ENCODE data around the gene DCDC2B. TPM values are rescaled to one million over a fixed set of nuclear protein-coding genes. Genes with fewer than 3 reads are reported as not detected.
A peak's percentile ranks its signal among the peaks of the same experiment; 100 is the strongest.
"Not testable (repeated sequence)": the region's sequence is repeated elsewhere in the genome, so short reads cannot be mapped to it uniquely, and the experiment has no call there.

DCDC2B gene
- not detected for total RNA-seq

DNA sequence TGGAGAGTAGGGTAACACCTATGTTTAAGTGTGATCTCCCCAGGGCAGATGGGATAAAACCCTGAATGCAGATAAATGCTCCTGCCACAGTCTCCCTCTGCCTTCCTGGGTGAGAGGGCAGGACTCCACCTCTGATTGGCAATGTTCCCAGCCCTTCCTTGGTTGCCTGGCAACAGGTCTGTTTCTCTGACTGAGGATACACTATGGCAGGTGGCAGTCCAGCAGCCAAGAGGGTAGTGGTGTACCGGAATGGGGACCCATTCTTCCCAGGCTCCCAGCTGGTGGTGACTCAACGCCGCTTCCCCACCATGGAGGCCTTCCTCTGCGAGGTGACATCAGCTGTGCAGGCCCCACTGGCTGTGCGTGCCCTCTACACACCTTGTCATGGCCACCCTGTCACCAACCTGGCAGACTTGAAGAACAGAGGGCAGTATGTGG, at the start of gene DCDC2B:
DCDC2B (plus strand) TSS at position 199 of the 438 bp plus-strand sequence; CDS start at position 204, 5 bp downstream.
- Mint-ChIP-seq H3K27me3 (no peaks in the 10 kb centered on the region), H3K4me1 (ENCODE audit: low read depth) (peaks cover 15% of the 10 kb centered on the region), H3K36me3 (peaks cover 2% of the 10 kb centered on the region), H3K9me3 (no peaks in the 10 kb centered on the region), H3K4me3 (no peak within 1 kb of the TSS), H3K27ac (no peak within 1 kb of the TSS)
- CTCF ChIA-PET: interaction anchor here (0.5 kb wide), 1 partner anchor 10 kb away, joined by 3 read pairs; no protein-coding TSS in a partner anchor
- intact Hi-C loops (cut with micrococcal nuclease): no loop called here
- POLR2A ChIA-PET: no interaction called here
- DNase-seq: peak; percentile 14

DNA sequence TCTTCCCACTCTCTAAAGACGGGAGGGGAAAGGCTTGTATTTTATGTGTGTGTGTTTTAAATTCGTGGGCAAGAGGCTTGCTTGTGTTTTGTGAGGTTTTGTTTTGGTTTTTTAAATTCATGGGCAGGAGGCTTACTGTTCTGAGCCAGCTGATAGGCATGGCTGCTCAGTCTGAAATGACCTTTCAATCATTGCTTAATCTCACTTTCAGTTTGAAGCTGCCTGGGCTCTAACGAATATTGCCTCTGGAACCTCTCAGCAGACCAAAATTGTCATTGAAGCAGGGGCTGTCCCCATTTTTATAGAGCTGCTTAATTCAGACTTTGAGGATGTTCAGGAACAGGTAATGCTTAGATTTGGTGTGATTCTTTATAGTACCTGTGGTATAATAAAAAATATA, 49.7 kb upstream of the DCDC2B start:
- CTCF ChIA-PET: interaction anchor here (0.5 kb wide), 1 partner anchor 507 kb away, joined by 3 read pairs; no protein-coding TSS in a partner anchor

DNA sequence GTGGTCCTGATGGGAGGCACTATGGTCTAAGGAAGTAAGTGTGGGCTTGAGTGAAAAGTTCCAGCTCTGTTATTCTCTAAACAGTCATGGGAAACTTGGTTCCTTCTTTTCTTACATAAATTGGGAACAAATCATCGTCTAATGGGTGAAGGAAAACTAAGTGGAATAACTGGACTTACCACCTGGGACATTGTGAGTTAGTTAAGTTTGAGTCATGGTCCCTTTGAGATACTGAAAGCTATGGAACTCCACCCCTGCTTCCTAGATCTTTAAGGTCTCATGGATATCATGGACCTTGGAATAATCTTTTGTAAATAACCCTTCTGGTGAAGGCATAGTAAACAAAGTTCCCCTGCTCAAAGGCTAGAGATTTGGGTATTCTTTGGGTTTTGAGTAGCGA, 45.5 kb upstream of the DCDC2B start:
- H3K9me3 Mint-ChIP-seq: no peaks in the 10 kb centered on the region
- POLR2A ChIA-PET: interaction anchor here (1.3 kb wide), 1 partner anchor 16 kb away, joined by 3 read pairs; the partner anchor contains the start of gene TXLNA
- no peaks in the 10 kb centered on the region for H3K27me3 Mint-ChIP-seq
- H3K36me3 Mint-ChIP-seq: peaks cover 33% of the 10 kb centered on the region
- no peak overlapping the region for H3K27ac Mint-ChIP-seq
- intact Hi-C loops (cut with micrococcal nuclease): no loop called here
- H3K4me3 Mint-ChIP-seq: no peak overlapping the region
- no peak for DNase-seq
- H3K4me1 Mint-ChIP-seq (ENCODE audit: low read depth): peaks cover 4% of the 10 kb centered on the region
- CTCF ChIA-PET: no interaction called here

More for the DNA sequence above, 49.7 kb upstream of the DCDC2B start:
- no peak for DNase-seq
- Mint-ChIP-seq H3K4me1 (ENCODE audit: low read depth) (peaks cover 4% of the 10 kb centered on the region), H3K27ac (peak overlapping the region; percentile 66), H3K36me3 (peaks cover 40% of the 10 kb centered on the region), H3K27me3 (no peaks in the 10 kb centered on the region), H3K4me3 (no peak overlapping the region), H3K9me3 (no peaks in the 10 kb centered on the region)
- POLR2A ChIA-PET: no interaction called here
- intact Hi-C loops (cut with micrococcal nuclease): no loop called here

DNA sequence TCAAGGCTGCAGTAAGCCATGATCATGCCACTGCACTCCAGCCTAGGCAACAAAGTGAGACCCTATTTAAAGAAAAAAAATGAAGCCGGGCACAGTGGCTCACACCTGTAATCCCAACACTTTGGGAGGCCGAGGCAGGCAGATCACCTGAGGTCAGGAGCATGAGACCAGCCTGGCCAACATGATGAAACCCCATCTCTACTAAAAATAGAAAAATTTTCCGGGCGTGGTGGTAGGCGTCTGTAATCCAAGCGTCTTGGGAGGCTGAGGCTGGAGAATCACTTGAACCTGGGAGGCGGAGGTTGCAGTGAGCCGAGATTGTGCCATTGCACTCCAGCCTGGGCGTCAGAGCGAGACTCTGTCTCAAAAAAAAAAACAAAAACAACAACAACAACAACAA, 43.3 kb upstream of the DCDC2B start:
- H3K36me3 Mint-ChIP-seq: peaks cover 29% of the 10 kb centered on the region
- not testable (repeated sequence) for H3K9me3 Mint-ChIP-seq

DNA sequence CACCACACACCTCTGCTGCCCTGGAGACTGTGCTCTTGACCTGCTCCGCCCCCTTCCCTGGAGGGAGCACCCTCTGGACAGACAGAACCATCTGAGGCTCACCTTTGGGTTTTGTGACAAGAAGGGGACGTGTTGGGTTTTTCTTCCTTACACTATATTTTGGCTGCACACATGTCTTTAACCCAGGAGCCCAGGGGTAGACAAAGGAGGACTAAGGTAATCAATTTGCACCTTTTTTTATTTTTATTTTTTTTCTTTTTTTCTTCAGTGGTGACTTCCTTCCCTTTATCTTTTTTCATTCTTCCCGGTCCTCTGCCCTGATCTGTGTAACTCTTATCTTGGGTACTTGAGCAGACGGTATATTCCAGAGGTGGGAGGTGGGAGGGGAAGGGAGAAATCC, 37.9 kb upstream of the DCDC2B start:
- no peak for DNase-seq
- H3K27me3 Mint-ChIP-seq: no peaks in the 10 kb centered on the region
- POLR2A ChIA-PET: no interaction called here

More for the DNA sequence above, 43.3 kb upstream of the DCDC2B start:
- DNase-seq; H3K4me3 Mint-ChIP-seq; intact Hi-C loops (cut with micrococcal nuclease); H3K27me3 Mint-ChIP-seq; H3K27ac Mint-ChIP-seq; POLR2A ChIA-PET; H3K4me1 Mint-ChIP-seq (ENCODE audit: low read depth): not testable (repeated sequence)
- CTCF ChIA-PET: interaction anchor here (0.6 kb wide), 1 partner anchor 49 kb away, joined by 3 read pairs; no protein-coding TSS in a partner anchor

DNA sequence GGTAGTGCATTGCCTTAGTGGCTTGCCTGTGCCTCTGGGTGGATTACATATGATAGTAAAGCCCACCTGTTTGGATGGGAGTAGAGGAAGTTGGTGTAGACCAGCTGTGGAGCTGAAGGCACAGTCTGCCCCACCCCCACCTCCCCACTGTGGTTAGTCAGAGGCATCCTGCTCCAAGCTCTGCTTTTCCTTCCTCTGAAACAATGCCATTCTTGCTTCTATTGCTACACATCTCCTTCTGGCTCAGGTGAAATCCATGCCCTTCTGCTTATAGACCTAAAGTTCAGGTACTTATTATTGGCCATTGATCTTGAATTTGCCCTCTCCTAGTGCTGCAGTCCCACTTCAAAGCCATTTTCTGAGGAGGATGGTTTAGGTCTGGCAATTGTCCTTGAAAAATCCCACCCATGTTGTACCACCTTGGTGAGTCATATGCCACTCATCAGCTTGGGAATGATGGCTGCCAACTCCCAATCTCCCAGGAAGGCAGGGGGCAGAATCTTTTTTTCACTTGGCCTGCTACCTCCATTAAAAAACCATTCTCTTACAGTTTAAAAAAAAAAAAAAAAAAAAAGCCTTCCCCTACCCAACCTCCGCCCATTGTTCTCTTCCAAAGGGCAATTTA, 36.2 kb upstream of the DCDC2B start:
- no peak overlapping the region for H3K4me3 Mint-ChIP-seq
- peaks cover 5% of the 10 kb centered on the region for H3K4me1 Mint-ChIP-seq (ENCODE audit: low read depth)
- H3K27ac Mint-ChIP-seq: no peak overlapping the region
- H3K36me3 Mint-ChIP-seq: peaks cover 33% of the 10 kb centered on the region
- H3K9me3 Mint-ChIP-seq: no peaks in the 10 kb centered on the region
- no peaks in the 10 kb centered on the region for H3K27me3 Mint-ChIP-seq
- no peak for DNase-seq
- intact Hi-C loops (cut with micrococcal nuclease): no loop called here
- POLR2A ChIA-PET: no interaction called here
- CTCF ChIA-PET: interaction anchor here (0.6 kb wide), 1 partner anchor 676 kb away, joined by 3 read pairs; no protein-coding TSS in a partner anchor

More for the DNA sequence above, 37.9 kb upstream of the DCDC2B start:
- Mint-ChIP-seq H3K4me3 (no peak overlapping the region), H3K9me3 (no peaks in the 10 kb centered on the region), H3K36me3 (peaks cover 35% of the 10 kb centered on the region), H3K27ac (no peak overlapping the region), H3K4me1 (ENCODE audit: low read depth) (peaks cover 5% of the 10 kb centered on the region)
- CTCF ChIA-PET: no interaction called here
- intact Hi-C loops (cut with micrococcal nuclease): no loop called here

DNA sequence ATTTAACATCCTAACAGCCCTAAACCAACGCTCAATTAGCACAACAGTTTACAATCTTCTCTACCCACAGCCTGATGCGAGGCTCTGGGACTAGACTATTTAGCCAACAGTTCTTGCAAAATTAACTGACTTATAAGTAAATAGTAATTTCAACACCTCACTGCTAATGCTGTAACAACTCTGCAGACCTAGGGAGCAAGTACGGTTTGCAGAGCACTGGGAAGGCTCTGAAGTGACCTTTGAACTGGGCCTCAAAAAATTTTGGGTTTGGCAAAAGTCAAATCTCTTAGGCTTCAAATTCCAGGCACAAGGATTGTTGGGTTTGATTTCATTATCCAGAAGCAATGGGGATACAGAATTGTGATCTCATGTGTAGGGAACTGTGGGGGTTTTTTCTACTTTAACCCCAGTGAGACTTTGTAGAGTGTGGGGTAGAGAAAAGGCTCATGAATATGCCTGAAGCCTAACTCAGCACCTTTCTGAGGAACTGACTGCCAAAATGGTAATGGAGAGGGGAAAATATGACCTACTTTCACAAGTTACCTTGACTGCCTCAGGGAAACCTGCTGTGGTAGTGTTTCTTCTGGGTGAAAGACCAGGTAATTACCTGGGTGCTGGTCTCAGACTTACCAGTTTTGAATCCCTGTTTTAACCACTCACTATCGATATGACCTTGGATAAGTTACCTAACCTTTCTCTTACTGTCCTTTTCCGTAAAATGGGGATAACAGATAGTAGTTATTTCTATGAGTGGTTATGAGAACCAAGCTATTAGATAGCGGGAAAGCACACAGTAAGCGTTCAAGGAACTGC, 30.3 kb upstream of the DCDC2B start:
- Mint-ChIP-seq H3K27ac (peak overlapping the region; percentile 96), H3K36me3 (peaks cover 32% of the 10 kb centered on the region), H3K27me3 (no peaks in the 10 kb centered on the region), H3K4me3 (peak overlapping the region; percentile 91), H3K4me1 (ENCODE audit: low read depth) (peaks cover 28% of the 10 kb centered on the region), H3K9me3 (no peaks in the 10 kb centered on the region)
- DNase-seq: no peak
- POLR2A ChIA-PET: interaction anchor here (0.7 to 3.6 kb wide), 9 partner anchors 22 to 216 kb away, joined by 3 to 20 read pairs (median 6); partner anchors contain the start of genes BSDC1, CCDC28B, IQCC and KPNA6
- intact Hi-C loops (cut with micrococcal nuclease): loop anchor here (1.0 to 2.0 kb wide), 4 partner anchors 70 to 165 kb away; partner anchors contain the start of genes KHDRBS1, KPNA6, LCK and TMEM39B
- CTCF ChIA-PET: interaction anchor here (1.1 to 2.4 kb wide), 2 partner anchors 51 to 70 kb away, joined by 3 to 14 read pairs; partner anchors contain the start of gene KPNA6

DNA sequence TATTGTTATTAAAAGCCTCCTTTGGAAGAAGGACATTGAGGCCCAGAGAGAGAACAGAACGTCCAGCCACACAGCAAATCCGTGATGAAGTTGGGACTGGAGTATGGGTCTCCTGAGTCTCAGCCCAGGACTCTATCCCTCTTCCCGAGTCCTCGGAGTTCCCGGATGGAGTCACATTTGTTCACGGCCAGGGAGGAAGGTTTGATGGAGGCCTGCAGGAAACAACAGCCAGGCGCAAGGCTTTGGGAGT, 29.8 kb upstream of the DCDC2B start:
- intact Hi-C loops (cut with micrococcal nuclease): loop anchor here (1.0 to 2.0 kb wide), 4 partner anchors 70 to 166 kb away; partner anchors contain the start of genes KHDRBS1, KPNA6, LCK and TMEM39B
- Mint-ChIP-seq H3K4me3 (peak overlapping the region; percentile 91), H3K27ac (peak overlapping the region; percentile 96), H3K36me3 (peaks cover 35% of the 10 kb centered on the region), H3K27me3 (no peaks in the 10 kb centered on the region), H3K9me3 (no peaks in the 10 kb centered on the region), H3K4me1 (ENCODE audit: low read depth) (peaks cover 33% of the 10 kb centered on the region)
- ChIA-PET CTCF (interaction anchor here (0.7 to 2.4 kb wide), 3 partner anchors 51 to 76 kb away, joined by 3 to 14 read pairs (median 3); partner anchors contain the start of gene KPNA6), POLR2A (interaction anchor here (0.7 to 3.6 kb wide), 10 partner anchors 16 to 215 kb away, joined by 3 to 20 read pairs (median 6); partner anchors contain the start of genes BSDC1, CCDC28B, IQCC and KPNA6)
- DNase-seq: no peak

DNA sequence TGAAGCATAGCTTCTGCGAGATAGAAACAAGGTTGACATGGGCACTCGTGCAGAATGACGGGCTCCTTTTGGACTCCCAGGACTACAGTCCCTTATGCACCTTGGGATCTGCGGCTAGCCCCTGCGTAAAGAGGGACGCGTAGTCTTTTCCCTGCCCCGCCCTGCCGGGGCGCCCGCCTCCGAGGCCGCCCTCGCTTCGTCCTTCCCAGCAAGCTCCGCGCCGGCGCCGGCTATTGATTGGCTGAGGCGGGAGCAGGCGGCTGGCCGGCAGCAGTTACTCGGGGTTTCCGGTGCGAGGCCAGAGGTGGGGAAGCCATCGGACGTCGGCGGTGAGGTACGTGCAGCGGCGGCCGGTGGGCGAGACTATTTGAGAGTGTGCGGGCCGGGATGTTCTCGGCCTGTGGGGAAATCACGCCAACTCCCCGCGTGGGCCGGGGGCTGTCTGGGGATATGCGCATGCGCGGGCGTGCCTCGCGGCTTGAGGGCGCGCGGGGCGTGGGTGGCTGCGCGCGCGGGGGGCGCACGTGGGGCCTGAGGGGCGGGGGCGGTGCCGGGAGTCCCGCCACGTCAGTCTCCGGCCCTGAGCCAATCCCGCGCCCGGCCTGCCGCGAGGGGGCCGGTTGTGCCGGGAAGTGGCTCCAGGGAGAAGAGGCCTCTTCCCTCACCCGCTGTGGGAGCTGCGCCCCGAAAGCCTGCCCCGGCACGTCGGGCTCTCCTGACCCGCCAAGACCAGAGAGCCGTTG, 29.3 kb upstream of the DCDC2B start, which contains the start of gene TXLNA:
TXLNA (plus strand) TSS at position 233 of the 743 bp plus-strand sequence. CDS start 671 bp downstream, outside the sequence.
- intact Hi-C loops (cut with micrococcal nuclease): loop anchor here (1.0 to 2.0 kb wide), 7 partner anchors 21 to 166 kb away; partner anchors contain the start of genes CCDC28B, EIF3I, KHDRBS1 and KPNA6
- CTCF ChIA-PET: interaction anchor here (0.7 to 2.4 kb wide), 6 partner anchors 35 to 201 kb away, joined by 3 to 14 read pairs (median 3); partner anchors contain the start of gene KPNA6
- peaks cover 38% of the 10 kb centered on the region for H3K4me1 Mint-ChIP-seq (ENCODE audit: low read depth)
- no peaks in the 10 kb centered on the region for H3K27me3 Mint-ChIP-seq
- peaks cover 39% of the 10 kb centered on the region for H3K36me3 Mint-ChIP-seq
- H3K27ac Mint-ChIP-seq: peak within 1 kb of the TSS; percentile 96
- peak; percentile 95 for DNase-seq
- H3K9me3 Mint-ChIP-seq: no peaks in the 10 kb centered on the region
- peak within 1 kb of the TSS; percentile 91 for H3K4me3 Mint-ChIP-seq
- POLR2A ChIA-PET: interaction anchor here (0.7 to 3.6 kb wide), 15 partner anchors 11 to 215 kb away, joined by 3 to 20 read pairs (median 4); partner anchors contain the start of genes BSDC1, CCDC28B, IQCC and KPNA6

DNA sequence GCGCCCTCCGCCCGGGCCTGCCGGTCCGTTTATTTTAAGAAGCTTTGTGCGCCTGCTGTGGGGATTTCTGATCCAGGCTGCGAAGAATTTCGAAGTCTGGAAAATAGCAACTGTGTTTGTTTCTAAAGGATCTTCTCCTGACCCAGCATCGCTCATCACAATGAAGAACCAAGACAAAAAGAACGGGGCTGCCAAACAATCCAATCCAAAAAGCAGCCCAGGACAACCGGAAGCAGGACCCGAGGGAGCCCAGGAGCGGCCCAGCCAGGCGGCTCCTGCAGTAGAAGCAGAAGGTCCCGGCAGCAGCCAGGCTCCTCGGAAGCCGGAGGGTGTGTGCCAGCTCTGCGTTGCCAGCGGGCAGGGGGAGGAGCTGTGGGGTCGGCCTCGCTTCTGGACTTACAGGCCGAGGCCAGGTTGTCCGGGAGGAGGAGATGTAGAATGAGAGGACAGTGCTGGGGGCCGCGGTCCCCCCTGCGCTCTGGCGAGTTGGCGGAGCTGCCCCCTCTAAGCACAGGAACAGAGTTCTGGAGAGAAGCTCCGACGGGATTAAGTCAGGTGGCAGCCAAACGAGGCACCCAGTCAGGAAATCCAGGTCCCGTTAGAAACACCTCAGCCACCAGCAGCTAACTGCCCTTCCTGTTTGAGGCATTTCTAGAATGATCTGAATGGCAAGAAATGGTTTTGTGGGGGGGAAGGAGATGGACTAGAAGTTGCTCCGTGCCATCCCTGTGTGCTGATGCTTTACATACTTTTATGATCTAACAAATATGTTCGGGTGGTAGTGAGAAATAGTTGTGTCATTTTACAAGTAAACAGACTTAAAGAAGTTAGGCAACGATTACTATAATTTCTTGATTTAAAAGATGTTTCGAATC, 28.5 kb upstream of the DCDC2B start:
- Mint-ChIP-seq H3K27ac (peak overlapping the region; percentile 96), H3K36me3 (peaks cover 45% of the 10 kb centered on the region), H3K9me3 (no peaks in the 10 kb centered on the region), H3K27me3 (no peaks in the 10 kb centered on the region), H3K4me1 (ENCODE audit: low read depth) (peaks cover 43% of the 10 kb centered on the region), H3K4me3 (peak overlapping the region; percentile 91)
- POLR2A ChIA-PET: interaction anchor here (0.8 to 3.6 kb wide), 13 partner anchors 10 to 166 kb away, joined by 3 to 20 read pairs (median 6); partner anchors contain the start of genes CCDC28B, IQCC, KPNA6 and MARCKSL1
- peak; percentile 56 for DNase-seq
- CTCF ChIA-PET: interaction anchor here (0.7 to 2.4 kb wide), 4 partner anchors 35 to 200 kb away, joined by 3 to 14 read pairs (median 3); partner anchors contain the start of gene KPNA6
- intact Hi-C loops (cut with micrococcal nuclease): loop anchor here (1.0 to 2.0 kb wide), 3 partner anchors 20 to 67 kb away; partner anchors contain the start of genes CCDC28B, EIF3I and TMEM234

Measured in activated CD4-positive, alpha-beta memory T cell treated with anti-CD3 and anti-CD28 coated beads for 36 hours (primary cell).